Measurements from ENCODE around the gene PALD1. TPM values are rescaled to one million over a fixed set of nuclear protein-coding genes. Genes with fewer than 3 reads are reported as not detected.

The PALD1 gene
- total RNA-seq, 1 donor from 2014 or later = 4.1 TPM

DNA sequence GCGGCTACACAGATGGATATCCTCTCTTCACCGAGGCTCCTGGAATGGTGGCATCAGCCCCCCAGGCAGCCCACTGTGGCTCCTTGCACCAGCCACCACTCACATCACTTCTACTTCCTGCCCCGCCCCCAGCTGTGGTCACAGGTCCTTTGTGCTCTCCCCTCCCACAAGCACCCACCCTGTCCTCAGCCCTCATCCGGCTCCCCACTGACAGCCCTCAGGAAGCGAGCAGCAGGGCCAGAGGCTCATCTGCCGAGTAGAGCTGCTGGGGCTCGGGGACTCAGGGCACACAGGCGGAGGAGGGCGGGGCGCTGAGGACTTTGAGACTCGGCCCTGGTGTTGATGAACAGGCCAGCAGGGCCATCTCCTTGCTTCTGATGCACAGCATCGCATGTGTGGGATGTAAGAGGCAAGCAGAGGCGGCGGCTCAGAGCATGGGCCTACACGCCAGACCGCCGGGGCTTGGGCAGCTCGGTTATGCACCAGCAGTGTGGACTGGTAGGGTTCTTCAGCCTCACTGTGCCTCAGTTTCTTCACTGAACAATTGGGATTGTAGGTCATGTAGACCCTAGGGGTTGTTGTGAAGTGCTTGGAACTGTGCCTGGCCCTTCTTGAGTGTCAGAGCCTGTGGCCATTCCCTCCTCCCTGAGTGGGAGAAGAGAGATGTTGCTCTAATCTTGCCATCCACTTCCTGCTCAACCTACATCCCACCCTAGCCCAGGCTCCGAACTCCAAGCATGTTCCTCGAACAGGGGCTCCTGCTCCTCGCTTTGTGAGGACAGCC is 124.3 kb downstream of the PALD1 start, which contains the start of gene PRF1:
TSS of gene PRF1 (minus strand) at position 77 of the 784 bp plus-strand sequence. CDS start 1,839 bp downstream, outside the sequence.
- Mint-ChIP-seq H3K36me3 (ENCODE audit: low read depth) (no peaks in the 10 kb centered on the region), H3K4me1 (ENCODE audit: low read depth) (no peaks in the 10 kb centered on the region), H3K27ac (ENCODE audit: unreplicated experiment) (no peak within 1 kb of the TSS), H3K9me3 (ENCODE audit: low read depth) (no peaks in the 10 kb centered on the region), H3K4me3 (ENCODE audit: unreplicated experiment) (no peak within 1 kb of the TSS), H3K27me3 (ENCODE audit: low read depth) (no peaks in the 10 kb centered on the region)
- DNase-seq (ENCODE audit: low spot score) = no peak
- no peak for TF ChIP-seq CTCF (IDR thresholded peaks at IDR 0.05)

DNA sequence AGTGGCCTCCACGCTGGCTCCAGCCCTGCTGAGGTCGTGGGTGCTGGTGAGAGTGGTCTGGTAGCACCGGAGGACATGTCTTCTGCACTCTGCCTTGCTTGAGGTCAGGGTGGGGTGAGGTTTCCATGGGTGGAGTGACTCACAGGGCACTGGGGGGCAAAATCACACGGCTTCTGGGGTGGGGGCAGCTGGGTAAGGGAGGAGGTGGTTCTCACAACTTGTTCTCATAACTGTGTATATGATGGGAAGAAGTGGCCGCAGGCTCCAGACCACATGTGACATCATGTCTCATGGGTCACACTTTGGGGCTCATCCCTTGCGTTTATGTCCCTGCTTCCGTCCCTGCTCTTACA is 124.9 kb downstream of the PALD1 start:
- no peak for DNase-seq (ENCODE audit: low spot score)
- H3K4me3 Mint-ChIP-seq (ENCODE audit: unreplicated experiment) = no peak overlapping the region
- H3K36me3 Mint-ChIP-seq (ENCODE audit: low read depth) = no peaks in the 10 kb centered on the region
- H3K27ac Mint-ChIP-seq (ENCODE audit: unreplicated experiment) = no peak overlapping the region
- H3K27me3 Mint-ChIP-seq (ENCODE audit: low read depth) = no peaks in the 10 kb centered on the region
- H3K9me3 Mint-ChIP-seq (ENCODE audit: low read depth) = no peaks in the 10 kb centered on the region
- no peaks in the 10 kb centered on the region for H3K4me1 Mint-ChIP-seq (ENCODE audit: low read depth)
- TF ChIP-seq CTCF (IDR thresholded peaks at IDR 0.05) = no peak

GRCh38 chr10:70604106-70604505 is 125.5 kb downstream of the PALD1 start:
- Mint-ChIP-seq H3K4me1 (ENCODE audit: low read depth) (no peaks in the 10 kb centered on the region), H3K27ac (ENCODE audit: unreplicated experiment) (no peak overlapping the region), H3K27me3 (ENCODE audit: low read depth) (no peaks in the 10 kb centered on the region), H3K36me3 (ENCODE audit: low read depth) (no peaks in the 10 kb centered on the region), H3K4me3 (ENCODE audit: unreplicated experiment) (no peak overlapping the region), H3K9me3 (ENCODE audit: low read depth) (no peaks in the 10 kb centered on the region)
- no peak for TF ChIP-seq CTCF (IDR thresholded peaks at IDR 0.05)
- no peak for DNase-seq (ENCODE audit: low spot score)

DNA sequence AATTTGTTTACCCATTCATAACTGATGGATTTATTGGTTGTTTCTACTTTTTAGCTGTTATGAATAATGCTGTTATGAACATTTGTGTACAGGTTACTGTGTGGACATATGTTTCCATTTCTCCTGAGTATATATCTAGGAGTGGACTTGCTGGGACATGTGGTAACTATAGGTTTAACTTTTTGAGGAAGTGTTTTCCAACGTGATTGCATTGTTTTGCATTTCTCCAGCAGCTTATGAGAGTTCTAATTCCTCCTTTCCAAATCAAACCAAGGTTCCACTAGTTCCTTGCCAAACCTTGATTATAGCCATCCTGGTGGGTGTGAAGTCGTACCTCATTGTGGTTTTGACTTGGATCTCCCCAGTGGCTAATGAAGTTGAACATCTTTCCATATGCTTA is 126.6 kb downstream of the PALD1 start:
- no peak for TF ChIP-seq CTCF (IDR thresholded peaks at IDR 0.05)

DNA sequence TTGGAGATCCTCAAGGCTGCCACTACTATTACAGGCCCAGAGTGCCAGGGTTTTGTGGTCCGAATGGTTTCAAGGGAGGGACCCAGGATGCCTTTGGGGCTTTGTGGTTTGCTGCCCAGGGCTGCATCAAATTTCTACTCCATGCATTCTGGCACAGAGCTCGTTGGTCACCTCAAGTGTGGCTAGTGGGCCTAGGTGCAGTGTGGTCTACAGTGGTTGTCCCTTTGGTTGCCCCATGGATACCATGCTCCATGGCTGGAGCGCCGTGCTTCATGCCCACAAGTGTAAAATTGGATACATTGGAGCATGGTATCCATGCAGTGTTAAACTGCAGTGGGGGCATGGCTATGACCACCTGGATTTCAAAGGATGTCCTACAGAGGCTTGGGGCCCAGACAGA is 129.4 kb downstream of the PALD1 start:
- Mint-ChIP-seq H3K27ac (ENCODE audit: unreplicated experiment) (no peak overlapping the region), H3K27me3 (ENCODE audit: low read depth) (no peaks in the 10 kb centered on the region), H3K4me1 (ENCODE audit: low read depth) (no peaks in the 10 kb centered on the region), H3K9me3 (ENCODE audit: low read depth) (no peaks in the 10 kb centered on the region), H3K4me3 (ENCODE audit: unreplicated experiment) (no peak overlapping the region), H3K36me3 (ENCODE audit: low read depth) (no peaks in the 10 kb centered on the region)
- no peak for DNase-seq (ENCODE audit: low spot score)
- TF ChIP-seq CTCF (IDR thresholded peaks at IDR 0.05) = no peak

More for the DNA sequence above, 126.6 kb downstream of the PALD1 start:
- no peak for DNase-seq (ENCODE audit: low spot score)
- H3K36me3 Mint-ChIP-seq (ENCODE audit: low read depth) = no peaks in the 10 kb centered on the region
- H3K27ac Mint-ChIP-seq (ENCODE audit: unreplicated experiment) = no peak overlapping the region
- no peaks in the 10 kb centered on the region for H3K27me3 Mint-ChIP-seq (ENCODE audit: low read depth)
- no peaks in the 10 kb centered on the region for H3K9me3 Mint-ChIP-seq (ENCODE audit: low read depth)
- no peak overlapping the region for H3K4me3 Mint-ChIP-seq (ENCODE audit: unreplicated experiment)
- H3K4me1 Mint-ChIP-seq (ENCODE audit: low read depth) = no peaks in the 10 kb centered on the region

Measured in chondrocyte (in vitro differentiated cells).